Activated CD4-positive, CD25-positive, alpha-beta regulatory T cell treated with anti-CD3 and anti-CD28 coated beads, Interleukin-2, amount 50 U/mL, for 24 hours (primary cell): ENCODE measurements around the gene ZNF408.
A peak's percentile ranks its signal among the peaks of the same experiment; 100 is the strongest.
"Not testable (repeated sequence)": the region's sequence is repeated elsewhere in the genome, so short reads cannot be mapped to it uniquely, and the experiment has no call there.

ENCODE experiments used
- ATAC-seq, 2 donors: fragments of 150-1000 bp; cut with Tn5 transposase; one replicate each; pipeline ENCODE4 v1.10.0; 2021; ENCODE audit warnings: mild to moderate bottlenecking in 1 of 2, moderate library complexity in 1 of 2

Gene ZNF408

DNA sequence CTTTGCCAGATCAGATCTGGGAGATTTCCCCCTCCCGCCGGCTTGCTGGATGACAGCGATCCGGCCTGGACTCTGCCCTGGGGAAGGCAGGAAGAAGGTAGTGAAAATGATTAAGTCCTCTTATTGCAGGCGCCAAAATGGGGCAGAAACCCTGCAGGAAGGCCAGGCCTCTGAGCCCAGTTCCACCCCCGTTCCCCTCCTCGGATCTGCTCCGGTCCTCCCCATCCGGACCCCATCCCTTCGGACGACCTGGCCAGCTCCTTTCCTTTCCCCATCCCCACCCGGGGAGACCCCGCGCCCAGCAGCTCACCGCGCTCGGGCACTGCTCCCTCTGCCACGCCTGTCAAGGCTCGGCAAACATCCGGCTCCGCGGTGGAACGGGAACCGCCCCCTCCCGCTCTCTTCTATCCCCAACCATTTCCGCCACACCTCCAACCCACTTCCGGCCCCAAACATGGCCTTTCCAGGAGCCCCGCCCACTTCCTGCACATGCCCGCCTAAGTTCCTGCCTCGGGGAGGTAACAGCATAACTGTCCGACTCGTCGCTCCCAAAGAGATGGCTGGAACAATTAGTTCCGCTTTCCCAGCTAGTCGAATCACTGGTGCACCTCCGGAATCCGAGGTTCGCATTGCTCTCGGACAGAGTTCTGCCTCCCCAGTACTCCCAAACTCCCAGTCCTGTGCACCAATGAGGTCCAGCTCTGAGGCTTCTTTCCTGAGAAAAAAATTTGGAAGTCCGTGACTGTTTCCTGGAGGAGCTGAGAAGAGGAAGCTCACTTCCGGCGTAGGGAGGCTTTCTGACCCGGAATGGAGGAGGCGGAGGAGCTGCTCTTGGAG is at the start of gene ZNF408, which contains the start of gene ARHGAP1:
TSS of gene ZNF408 (plus strand) at position 791 of the 837 bp plus-strand sequence. CDS start at position 808, 17 bp downstream.
TSS of gene ARHGAP1 (minus strand) at position 379 of the 837 bp plus-strand sequence. CDS start 4,512 bp downstream, outside the sequence.
- ATAC-seq = peak; percentile 89 to 94

DNA sequence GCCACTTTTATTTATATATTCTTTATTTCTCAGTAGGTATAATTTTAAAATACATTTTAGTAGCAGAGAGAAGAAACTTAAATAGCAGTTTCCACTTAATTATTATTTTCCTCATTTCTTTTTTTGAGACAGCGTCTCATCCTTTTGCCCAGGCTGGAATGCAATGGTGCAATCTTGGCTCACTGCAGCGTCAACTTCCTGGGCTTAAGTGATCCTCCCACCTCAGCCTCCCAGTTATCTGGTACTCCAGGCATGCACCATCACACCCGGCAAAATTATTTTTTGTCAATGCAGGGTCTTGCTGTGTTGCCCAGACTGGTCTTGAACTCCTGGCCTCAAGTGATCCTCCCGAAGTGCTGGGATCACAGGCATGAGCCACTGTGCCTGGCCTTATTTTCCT is 45.2 kb upstream of the ZNF408 start:
- ATAC-seq = no peak

DNA sequence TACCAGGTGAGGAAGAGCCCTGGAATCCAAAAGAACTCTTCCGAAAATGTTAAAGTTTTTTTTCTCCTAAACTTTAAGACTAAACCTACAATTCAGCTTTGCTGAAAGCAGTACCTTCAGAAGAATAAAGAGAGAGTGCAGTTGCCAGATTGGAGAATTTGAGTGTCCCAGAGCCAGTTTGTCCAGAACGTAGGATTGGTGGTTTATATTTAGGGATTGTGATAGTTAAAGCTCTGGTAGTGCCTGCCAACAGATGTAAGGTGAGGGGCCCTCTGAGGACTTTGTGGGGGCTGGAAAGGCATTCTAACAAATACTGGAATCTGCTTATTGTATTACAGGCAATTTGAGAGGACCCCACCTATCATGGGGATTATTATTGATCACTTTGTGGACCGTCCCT is 43.6 kb upstream of the ZNF408 start:
- no peak for ATAC-seq

DNA sequence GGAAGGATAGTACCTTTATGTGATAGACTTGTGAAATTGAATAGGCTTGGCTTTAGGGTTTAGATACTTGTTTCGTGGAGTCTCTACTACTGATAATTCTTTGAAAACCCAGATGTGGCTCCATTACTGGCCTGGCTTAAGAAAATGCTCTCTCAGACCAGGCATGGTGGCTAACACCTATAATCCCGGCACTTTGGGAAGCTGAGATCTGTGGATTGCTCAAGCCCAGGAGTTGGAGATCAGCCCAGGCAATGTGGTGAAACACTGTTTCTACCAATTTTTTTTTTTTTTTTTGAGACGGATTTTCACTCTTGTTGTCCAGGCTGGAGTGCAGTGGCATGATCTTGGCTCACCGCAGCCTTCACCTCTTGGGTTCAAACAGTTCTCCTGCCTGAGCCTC is 42.6 kb upstream of the ZNF408 start:
- ATAC-seq = no peak

DNA sequence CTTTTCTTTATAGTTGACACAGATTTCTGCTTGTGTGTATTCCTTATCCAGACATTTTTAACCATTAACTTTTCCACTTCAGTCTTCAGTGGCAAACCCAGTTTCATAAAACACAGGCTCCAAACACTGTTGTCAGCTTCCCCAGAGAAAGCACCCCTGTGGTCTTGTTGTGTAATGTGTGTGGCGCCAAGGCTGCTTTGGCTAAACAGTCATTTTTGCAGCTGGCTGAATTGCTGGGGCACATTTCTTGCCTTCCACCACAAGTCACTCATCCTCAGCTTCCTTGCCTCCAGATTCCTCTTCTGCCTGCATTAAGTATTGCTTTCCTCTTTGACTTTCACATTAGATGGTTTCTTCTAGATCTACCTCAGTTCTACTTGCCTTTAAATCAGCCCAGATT is 40.9 kb upstream of the ZNF408 start:
- no peak for ATAC-seq

DNA sequence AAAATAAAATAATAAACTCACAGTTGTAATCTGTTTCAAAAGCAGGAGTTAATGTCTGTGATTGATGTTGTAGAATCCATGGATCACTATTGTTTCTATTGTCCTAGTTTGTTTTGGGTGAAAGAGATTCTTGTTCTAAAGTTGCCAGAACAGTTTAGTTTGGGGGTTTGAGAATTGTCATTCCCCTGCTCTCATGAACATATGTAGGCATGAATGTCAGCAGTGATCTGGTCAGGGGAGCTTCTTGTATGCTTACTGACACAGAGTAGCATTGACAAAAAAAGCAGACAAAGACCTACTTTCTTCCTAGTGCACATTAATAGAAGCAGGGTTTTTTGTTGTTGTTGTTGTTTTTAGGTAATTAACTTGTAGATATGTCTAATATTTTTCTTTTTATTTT is 39.0 kb upstream of the ZNF408 start:
- no peak for ATAC-seq

DNA sequence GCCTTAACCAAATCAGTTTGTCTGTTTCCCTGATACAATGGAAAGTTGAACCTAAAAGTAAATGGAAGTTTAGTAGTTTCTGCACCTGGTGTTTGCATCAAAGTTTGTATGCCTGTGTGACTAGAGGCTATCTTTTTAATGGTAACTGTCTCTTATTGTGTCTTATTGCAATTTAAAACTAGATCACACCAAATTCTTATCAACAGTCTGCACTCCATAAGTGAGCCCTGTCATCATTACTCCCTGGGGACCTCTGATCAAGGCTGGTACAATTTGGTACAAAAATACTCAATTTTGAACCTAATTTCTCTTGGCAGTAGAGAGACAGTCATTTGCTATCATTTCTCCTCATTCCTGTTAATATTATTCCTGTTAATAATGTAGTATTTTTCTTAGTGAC is 38.5 kb upstream of the ZNF408 start:
- no peak for ATAC-seq

DNA sequence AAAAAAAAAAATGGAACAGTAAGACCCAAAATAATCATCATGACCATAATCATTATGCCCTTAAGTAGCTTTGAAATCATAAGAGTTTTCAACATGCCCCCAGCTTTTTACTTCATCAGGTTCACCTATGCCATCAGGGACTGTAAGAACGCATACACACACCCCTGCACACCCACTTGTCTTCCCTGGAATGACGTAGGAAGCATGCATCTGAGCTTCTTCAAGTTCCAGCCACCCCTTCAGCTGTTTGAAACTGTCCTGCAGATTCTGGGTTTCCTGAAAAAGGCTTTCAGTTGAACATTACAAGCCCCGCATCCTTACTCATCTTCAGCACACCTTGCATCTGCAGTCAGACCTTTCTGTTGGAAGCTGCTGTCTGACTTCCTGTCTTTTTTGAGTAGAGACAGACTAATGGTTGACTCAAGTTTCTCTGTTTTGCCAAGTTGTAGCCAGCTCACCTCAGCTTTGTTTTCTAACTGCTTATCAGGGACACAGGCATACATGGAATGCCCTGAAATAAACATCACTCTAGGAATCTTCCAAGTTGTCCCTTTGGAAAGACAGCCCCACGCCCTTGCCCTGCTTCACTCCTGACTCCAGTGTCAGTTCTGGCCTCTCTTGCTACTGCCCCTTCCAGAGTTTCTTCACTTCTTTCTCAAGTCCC is 37.4 kb upstream of the ZNF408 start:
- ATAC-seq = no peak

DNA sequence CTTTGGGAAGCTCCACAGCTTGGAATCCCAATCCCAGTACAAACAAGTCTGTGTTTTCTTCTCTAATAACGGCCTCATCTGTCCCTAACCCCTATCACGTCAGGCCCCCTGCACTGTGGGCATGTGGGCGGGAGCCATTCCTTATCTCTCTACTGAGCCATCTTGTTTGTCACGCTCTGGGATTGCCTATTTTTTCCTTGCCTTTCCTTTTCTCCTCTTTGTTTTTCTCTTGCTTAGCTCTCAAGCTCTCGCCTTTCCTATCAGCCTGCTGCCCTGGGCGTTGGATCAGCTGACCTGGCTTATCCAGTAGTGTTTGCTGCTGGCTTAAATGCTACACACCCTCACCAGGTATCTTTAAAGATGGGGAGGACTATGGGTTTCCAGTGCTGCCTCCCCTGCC is 36.2 kb upstream of the ZNF408 start:
- ATAC-seq = no peak

DNA sequence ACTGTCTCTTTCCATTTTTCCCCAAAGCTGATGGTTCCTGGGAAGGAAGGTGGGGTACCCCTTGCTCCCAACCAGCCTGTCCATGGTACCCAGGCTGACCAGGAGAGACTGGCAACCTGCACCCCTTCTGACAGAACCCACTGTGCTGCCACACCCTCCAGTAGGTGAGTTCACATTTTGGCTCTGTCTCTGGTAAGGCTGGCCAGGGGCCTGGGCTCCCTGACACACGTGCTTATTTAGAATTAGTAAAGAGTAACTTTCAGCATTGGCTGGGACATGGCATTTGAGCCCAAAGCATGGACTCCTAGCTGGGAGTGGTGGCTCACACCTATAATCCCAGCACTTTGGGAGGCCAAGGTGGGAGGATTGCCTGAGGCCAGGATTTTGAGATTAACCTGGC is 35.5 kb upstream of the ZNF408 start:
- ATAC-seq = no peak

DNA sequence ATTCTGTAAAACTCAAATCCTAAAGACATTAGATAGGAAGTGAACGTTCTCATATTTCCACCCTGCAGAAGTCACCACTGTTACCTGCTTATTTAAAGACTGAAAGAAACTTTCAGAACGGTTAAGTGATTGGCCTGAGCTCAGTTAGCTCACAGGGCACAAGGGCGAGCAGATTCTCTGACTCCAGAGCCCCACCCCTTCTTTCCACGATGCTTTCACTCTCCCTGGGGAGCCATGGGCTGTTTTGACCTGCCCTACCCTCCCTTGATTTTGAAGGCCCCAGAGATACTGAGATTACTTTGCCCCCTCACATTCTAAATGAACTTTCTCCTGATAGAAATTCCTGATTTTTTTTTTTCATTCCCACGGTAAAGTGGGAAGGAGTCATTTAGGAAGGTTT is 34.3 kb upstream of the ZNF408 start:
- ATAC-seq = no peak

DNA sequence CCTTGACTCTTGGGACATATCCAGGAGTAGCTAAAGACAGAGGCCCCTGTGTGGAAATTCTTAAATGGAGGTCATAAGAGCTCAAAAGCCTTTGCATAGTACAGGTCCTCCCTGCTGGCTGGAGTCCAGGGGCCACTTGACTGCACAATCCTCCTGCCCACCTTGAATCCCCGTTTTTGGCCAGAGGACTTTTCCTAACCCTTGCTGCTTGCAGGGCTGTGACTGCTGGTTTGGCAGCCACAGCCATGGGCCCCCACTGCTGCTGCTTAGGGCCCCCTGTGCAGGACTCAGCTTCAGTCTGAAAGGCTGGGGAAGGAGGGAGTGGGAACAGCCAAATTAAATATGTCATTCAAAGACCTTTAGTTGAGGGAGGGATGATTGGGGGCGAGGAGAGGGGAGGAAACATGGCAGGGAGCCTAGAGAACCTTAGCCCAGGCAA is 33.8 kb upstream of the ZNF408 start:
- no peak for ATAC-seq

DNA sequence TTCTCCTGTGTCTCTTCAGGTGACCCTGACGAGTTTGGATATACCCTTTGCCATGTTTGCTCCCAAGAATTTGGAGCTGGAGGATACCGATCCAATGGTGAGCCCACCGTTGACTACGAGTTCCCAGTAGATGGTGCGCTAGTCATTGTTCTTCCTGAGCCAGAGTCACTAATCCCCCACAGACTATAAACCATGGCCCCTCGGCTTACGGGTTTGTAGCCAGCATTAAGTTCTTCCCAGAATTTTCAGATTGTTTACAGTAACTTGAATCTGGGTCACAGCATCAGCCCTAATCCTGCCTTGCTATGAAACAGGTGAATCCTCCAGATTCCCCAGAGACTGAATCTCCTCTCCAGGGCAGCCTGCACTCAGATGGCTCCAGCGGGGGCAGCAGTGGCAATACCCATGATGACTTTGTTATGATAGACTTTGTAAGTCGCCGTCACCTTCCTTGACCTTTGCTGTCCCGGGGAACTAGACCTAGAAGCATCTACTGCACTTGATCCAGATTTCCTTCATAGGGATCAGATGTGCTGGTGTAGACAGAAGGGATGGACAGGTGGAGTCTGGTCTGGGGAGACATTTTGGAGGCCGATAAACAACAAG is 32.2 kb upstream of the ZNF408 start:
- no peak for ATAC-seq

DNA sequence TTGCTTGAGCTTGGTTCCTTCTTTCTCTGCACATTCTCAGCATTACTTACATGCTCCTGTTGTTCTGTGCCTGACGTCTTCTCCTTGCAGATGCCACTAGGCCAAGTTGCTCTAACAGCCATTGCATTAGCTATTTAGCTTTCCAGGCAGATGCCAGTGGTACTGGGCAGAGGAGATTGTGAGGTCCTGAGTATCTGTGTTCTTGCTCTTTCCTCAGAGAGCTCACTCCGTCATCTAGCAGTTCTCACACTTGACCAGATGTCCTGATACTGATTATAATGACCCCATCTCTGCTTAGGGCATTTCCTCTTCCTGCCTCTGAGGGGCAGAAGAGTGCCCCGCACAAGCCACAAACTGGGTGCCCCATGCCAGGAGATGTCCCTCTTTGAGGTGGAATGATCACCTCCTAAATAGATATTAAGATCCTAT is 31.1 kb upstream of the ZNF408 start:
- ATAC-seq = no peak

DNA sequence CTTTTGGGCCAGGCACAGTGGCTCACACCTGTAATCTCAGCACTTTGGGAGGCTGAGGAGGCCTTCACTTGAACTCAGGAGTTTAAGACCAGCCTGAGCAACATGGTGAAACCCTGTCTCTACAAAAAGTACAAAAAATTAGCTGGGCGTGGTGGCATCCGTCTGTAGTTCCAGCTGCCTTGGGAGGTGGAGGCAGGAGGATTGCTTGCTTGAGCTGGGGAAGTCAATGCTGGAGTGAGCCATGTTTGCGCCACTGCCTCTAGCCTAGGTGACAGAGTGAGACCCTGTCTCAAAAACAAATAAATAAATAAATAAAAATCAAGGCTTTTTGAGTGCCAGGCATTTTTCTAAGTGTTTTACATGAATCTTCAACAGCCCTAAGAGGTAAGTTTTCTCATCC is 30.3 kb upstream of the ZNF408 start:
- not testable (repeated sequence) for ATAC-seq

DNA sequence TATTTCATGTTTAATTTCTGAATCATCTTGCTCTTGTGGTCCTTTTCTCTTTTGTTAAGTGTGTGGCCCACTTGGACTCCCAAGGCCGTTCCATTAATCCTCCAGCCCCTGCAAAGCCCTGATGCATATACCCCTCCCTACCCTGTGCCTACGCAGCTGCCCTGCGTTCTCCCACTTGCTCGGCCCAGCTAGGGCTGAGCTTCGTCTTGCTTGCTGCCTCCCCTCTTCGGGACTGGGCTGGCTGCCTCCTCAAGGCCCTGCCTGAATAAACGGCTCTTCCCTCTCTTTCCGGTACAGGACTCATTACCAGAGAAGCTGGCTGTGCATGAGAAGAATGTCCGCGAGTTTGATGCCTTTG is 28.9 kb upstream of the ZNF408 start:
- ATAC-seq = no peak

DNA sequence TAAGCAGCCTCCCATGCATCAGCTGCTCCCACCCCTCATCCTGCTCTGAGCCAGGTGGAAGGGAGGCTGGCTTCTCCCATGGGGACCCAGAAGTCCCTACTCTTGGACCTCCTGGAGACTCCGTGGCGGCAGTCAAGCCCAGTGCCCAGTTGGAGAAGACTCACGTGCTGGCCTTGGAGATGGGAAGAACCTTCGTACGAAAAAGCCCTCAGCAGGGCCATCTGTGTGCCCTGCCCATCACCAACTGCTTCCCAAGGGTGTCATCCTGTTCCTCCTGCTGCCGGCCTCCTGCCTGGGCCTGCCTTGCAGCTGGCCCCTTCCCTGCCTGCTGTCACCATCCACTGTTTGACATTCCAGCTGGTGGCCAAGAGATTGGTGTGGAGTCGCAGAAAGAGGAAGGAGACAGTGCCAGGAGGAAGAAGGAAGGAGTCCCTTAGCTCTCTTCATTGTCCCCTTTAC is 28.4 kb upstream of the ZNF408 start:
- ATAC-seq = no peak

DNA sequence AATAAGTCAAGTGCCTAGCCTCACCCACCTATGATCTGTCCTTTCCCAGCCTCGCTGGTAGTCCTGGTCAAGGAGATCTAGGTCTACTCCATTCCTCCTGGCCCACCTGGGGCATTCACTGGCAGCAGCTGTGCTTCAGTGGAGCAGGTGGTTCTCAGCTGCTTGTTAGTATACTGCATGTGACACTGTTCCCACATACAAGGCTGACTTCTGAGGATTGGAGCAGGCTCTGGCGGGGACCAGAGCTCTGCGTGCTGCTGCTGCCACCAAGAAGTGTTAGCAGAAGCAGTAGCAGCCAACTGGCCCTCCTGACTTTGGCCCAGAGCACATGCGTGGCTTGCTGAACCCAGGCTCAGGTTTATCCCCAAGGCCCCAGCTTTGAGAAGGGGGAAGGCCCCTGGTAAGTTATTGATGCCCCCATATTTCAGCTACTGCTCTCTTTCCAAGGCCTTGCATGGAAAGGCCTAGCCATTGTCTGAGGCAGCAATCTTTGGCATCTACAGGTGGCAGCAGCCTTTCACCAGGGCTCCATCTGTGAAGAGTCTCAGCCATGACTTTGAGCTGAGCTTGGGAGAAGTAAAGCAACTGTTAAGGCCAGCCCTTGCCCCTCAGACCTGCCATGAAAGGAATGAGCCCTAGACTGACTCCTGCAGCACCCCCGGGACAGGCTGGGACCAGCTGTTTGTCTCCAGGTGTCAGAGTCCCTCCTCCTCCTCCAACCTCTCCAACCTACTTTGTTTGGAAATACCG is 26.9 kb upstream of the ZNF408 start:
- no peak for ATAC-seq

DNA sequence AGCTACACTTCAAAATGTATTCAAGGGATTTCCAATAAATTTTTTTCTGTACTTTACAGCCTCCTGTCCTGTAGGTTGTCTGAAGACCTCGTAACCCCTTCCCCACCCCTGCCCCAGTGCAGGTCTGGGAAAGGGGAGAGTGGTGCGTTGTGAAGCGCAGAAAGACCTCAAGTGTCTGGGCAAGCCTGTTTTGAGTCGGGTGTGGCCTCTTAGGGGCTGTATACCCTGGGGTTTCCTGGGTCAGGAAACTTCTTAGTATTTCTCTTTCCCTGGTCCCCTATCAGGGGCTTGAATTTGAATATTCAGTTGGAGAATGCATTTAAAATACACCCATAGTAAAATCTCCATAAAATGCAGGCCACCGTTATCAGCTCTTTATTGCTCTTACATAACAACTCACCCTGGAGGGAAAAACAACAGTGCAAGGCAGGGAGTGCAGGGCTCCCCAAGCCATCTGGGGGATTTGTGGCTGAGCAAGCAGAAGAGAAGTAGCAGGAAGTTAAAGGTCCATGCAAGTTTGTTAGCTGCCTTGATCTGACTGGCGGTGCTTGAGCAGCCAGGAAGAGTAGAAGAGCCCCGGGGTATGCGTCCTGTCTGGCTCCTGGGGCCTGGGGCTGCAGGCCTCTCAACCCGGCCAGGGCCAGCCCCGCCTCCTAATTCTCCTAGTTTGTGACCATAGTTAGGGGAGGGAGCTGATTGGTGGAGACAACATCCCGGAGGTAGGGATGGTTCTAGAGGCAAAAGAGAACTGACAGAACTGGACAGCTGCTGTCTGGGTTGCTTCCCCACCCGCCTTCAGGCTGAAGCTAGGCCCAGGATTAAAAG is 26.2 kb upstream of the ZNF408 start:
- no peak for ATAC-seq

DNA sequence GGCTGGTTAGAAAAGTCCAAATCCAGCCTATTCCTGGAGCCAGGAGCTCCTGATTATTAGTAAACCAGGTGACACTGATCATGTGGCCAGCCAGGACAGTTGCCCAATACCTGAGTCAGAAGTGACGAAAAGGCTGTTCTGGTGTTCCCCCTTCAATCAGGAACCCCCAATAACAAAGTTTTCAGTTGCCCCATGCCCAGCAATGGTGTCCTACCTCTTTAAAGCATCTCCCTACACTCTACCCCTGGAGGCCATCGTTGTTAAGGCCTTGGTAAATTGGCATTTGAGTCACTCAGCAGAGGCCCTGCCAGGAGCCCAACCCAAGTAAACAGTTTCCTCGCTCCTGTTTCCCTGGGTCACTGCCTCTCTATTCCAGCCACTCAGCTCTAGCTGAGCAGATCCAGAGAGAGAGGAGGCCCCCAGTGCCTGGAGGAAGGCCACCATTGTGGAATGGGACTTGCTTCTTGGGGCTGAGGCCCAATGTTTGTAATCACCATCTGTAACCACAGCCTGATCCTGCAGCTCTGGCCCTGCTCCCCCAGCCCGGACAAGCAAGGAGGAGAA is 25.5 kb upstream of the ZNF408 start:
- no peak for ATAC-seq

DNA sequence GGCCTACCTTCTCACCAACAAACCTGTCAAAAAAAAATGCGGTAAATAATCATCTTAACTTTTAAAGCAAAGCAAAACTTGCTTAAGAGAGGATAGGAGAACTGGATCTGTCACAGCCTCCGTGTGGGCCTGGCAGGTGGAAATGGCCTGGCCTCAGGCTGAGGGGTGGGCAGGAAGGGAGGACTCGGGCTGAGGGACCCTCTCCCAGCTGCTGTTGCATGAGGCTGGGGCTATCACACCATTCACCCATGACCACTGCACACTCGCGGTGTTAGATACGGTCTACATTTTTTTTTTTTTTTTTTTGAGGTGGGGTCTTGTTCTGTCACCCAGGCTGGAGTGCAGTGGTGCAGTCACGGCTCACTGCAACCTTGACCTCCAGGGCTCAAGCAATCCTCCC is 24.9 kb upstream of the ZNF408 start:
- ATAC-seq = no peak
